GM12878 (cell line): Measurements from ENCODE around the gene FAM111B.

ENCODE experiments used
- CTCF ChIP-seq, 3 experiments: IDR thresholded peaks in 2 of 3; conservative IDR thresholded peaks in 1 of 3; 2 replicates each; pipeline ENCODE4 v1.5.1; 2011; ENCODE audit warnings: low read depth in 3 of 3, low read length in 3 of 3, mild to moderate bottlenecking in 3 of 3, control low read depth in 2 of 3, moderate library complexity in 2 of 3, inconsistent platforms in 1 of 3, mixed read lengths in 1 of 3; ENCODE audit not compliant: control insufficient read depth in 2 of 3, insufficient read depth in 1 of 3; ENCODE audit errors: extremely low read depth in 1 of 3
- E4F1 ChIP-seq: fragments of 450-650 bp; IDR thresholded peaks from 2 replicates; pipeline ENCODE4 v1.6.1; 2018; ENCODE audit warnings: borderline replicate concordance, mild to moderate bottlenecking; ENCODE audit not compliant: partially characterized antibody
- GABPA ChIP-seq: IDR thresholded peaks from 2 replicates; pipeline ENCODE4 v1.6.1; 2014; ENCODE audit warnings: antibody characterized with exemption, low read depth, mild to moderate bottlenecking, inconsistent platforms
- HDAC6 ChIP-seq: fragments of 200-600 bp; sonication (generic); IDR thresholded peaks from one replicate; pipeline ENCODE4 v1.8.0; 2017; ENCODE audit warnings: antibody characterized with exemption; ENCODE audit not compliant: unreplicated experiment
- POLR2A ChIP-seq: IDR thresholded peaks from 2 replicates; pipeline ENCODE4 v1.6.1; 2011; ENCODE audit warnings: low read depth, mild to moderate bottlenecking, low read length
- SP1 ChIP-seq: IDR thresholded peaks from one replicate; pipeline ENCODE4 v1.6.1; 2011; ENCODE audit warnings: low read depth, low read length

DNA sequence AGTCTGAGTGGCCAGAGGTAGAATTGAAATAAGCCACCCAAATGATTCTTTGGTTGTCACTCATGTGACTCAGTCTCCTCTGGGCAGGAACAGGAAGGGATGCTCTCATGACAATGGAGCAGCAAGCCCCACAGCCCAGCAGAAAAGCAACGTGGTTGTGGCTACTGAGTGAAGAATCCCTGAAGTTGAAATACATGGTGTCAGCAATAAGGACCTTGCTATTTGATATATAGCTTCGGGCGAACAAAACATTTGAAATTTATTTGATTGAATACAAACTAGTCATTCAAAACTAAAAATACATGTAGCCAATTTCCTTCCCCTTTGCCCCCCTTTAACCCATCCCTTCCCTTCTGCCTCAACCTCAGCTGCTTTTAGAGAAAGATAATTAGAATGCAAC lies 50.4 kb downstream of the FAM111B start:
- TF ChIP-seq E4F1 (no peak), GABPA (no peak), HDAC6 (no peak), CTCF (IDR thresholded peaks at IDR 0.05 in 2 of 3, conservative IDR thresholded peaks at IDR 0.05 in 1 of 3; ENCODE audit: control insufficient read depth in 2 of 3, extremely low read depth in 1 of 3, insufficient read depth in 1 of 3, low read depth in 3 of 3, low read length in 3 of 3) (no peak), POLR2A (no peak), SP1 (no peak)
